ENCODE results near the gene DIP2C.
"Not testable (repeated sequence)": the region's sequence is repeated elsewhere in the genome, so short reads cannot be mapped to it uniquely, and the experiment has no call there.

The DIP2C gene

GRCh38 chr10:659688-660141, 29.8 kb downstream of the DIP2C start:
- no peak for DNase-seq

- not testable (repeated sequence) for DNase-seq
Measured at GRCh38 chr10:657816-658350, 31.6 kb downstream of the DIP2C start.

GRCh38 chr10:656883-657282, 32.6 kb downstream of the DIP2C start:
- DNase-seq, result no peak

- DNase-seq, result no peak
Measured at GRCh38 chr10:655184-655583, 34.3 kb downstream of the DIP2C start.

GRCh38 chr10:654647-654996, 34.8 kb downstream of the DIP2C start:
- DNase-seq, result no peak

- DNase-seq, result no peak
Measured at GRCh38 chr10:653991-654646, 35.3 kb downstream of the DIP2C start.

- DNase-seq, result not testable (repeated sequence)
Measured at GRCh38 chr10:652832-653459, 36.5 kb downstream of the DIP2C start.

GRCh38 chr10:652233-652632, 37.2 kb downstream of the DIP2C start:
- no peak for DNase-seq

GRCh38 chr10:651692-652091, 37.8 kb downstream of the DIP2C start:
- DNase-seq, result no peak

GRCh38 chr10:650886-651615, 38.4 kb downstream of the DIP2C start:
- DNase-seq, result no peak

- DNase-seq, result no peak
Measured at GRCh38 chr10:650441-650851, 39.0 kb downstream of the DIP2C start.

GRCh38 chr10:649798-650440, 39.5 kb downstream of the DIP2C start:
- no peak for DNase-seq

- DNase-seq, result no peak
Measured at GRCh38 chr10:649445-649797, 40.0 kb downstream of the DIP2C start.

GRCh38 chr10:647019-647418, 42.4 kb downstream of the DIP2C start:
- DNase-seq, result not testable (repeated sequence)

GRCh38 chr10:646118-646524, 43.3 kb downstream of the DIP2C start:
- DNase-seq, result no peak

GRCh38 chr10:644943-645334, 44.5 kb downstream of the DIP2C start:
- DNase-seq, result no peak

GRCh38 chr10:644076-644942, 45.2 kb downstream of the DIP2C start:
- DNase-seq, result no peak

- DNase-seq, result no peak
Measured at GRCh38 chr10:642186-642890, 47.1 kb downstream of the DIP2C start.

GRCh38 chr10:641149-642010, 48.1 kb downstream of the DIP2C start:
- DNase-seq, result no peak

- no peak for DNase-seq
Measured at GRCh38 chr10:640673-641045, 48.8 kb downstream of the DIP2C start.
